ENCODE data around the gene APPBP2. TPM values are rescaled to one million over a fixed set of nuclear protein-coding genes. Genes with fewer than 3 reads are reported as not detected.

The APPBP2 gene
- polyA plus RNA-seq, 1 donor (not counting 4 experiments of a cell fraction or from before 2014, with no cell fraction given): 21.1 TPM

DNA sequence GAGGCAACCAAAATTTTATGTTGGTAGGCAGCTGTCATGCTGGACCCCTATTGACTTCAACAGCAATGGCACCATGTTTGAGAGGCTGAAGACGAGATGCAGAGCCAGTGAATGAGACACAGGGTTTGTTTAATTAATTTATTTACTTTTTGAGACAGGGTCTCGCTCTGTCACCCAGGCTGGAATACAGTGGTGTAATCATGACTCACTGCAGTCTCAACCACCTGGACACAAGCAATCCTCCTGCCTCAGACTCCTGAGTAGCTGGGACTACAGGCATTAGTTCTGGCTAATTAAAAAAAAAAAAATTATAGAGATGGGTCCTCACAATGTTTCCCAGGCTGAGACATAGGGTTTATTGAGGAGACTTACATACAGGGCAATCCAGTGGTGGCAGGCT, 37.7 kb upstream of the APPBP2 start:
- TF ChIP-seq, protein P1, sequence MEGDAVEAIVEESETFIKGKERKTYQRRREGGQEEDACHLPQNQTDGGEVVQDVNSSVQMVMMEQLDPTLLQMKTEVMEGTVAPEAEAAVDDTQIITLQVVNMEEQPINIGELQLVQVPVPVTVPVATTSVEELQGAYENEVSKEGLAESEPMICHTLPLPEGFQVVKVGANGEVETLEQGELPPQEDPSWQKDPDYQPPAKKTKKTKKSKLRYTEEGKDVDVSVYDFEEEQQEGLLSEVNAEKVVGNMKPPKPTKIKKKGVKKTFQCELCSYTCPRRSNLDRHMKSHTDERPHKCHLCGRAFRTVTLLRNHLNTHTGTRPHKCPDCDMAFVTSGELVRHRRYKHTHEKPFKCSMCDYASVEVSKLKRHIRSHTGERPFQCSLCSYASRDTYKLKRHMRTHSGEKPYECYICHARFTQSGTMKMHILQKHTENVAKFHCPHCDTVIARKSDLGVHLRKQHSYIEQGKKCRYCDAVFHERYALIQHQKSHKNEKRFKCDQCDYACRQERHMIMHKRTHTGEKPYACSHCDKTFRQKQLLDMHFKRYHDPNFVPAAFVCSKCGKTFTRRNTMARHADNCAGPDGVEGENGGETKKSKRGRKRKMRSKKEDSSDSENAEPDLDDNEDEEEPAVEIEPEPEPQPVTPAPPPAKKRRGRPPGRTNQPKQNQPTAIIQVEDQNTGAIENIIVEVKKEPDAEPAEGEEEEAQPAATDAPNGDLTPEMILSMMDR (optimal IDR thresholded peaks at IDR 0.05 in 1 of 3, IDR thresholded peaks at IDR 0.05 in 1 of 3, conservative IDR thresholded peaks at IDR 0.05 in 1 of 3; ENCODE audit: extremely low read depth in 1 of 3, insufficient read depth in 2 of 3, low read length in 3 of 3): no peak
- TF ChIP-seq EZH2 (IDR thresholded peaks at IDR 0.05; ENCODE audit: low read length): no peak
- Histone ChIP-seq H4K20me1 (ENCODE audit: control insufficient read depth, extremely low read depth, insufficient read depth, low read length) (no peaks in the 10 kb centered on the region), H3K4me2 (ENCODE audit: control insufficient read depth, extremely low read depth, insufficient read depth, low read depth, low read length) (no peak overlapping the region), H3K9ac (ENCODE audit: control insufficient read depth, extremely low read depth, insufficient read depth, low read length) (no peak overlapping the region), H3K27ac (ENCODE audit: control insufficient read depth, insufficient read depth, low read length) (no peak overlapping the region), H3K36me3 (ENCODE audit: control insufficient read depth in 2 of 2, extremely low read depth in 1 of 2, insufficient read depth in 2 of 2, low read length in 2 of 2) (no peaks in the 10 kb centered on the region), H3K27me3 (ENCODE audit: control insufficient read depth, extremely low read depth, insufficient read depth, low read length) (no peaks in the 10 kb centered on the region), H2AFZ (ENCODE audit: control insufficient read depth, low read length) (no peak overlapping the region), H3K9me3 (ENCODE audit: control insufficient read depth, low read depth, low read length) (no peaks in the 10 kb centered on the region), H3K79me2 (ENCODE audit: control insufficient read depth, insufficient read depth, low read length) (no peaks in the 10 kb centered on the region), H3K4me3 (ENCODE audit: control insufficient read depth in 2 of 3, extremely low read depth in 1 of 3, insufficient read depth in 2 of 3, low read depth in 1 of 3, low read length in 3 of 3) (no peak overlapping the region), H3K9me1 (ENCODE audit: control insufficient read depth, extremely low read depth, insufficient read depth, low read length) (no peaks in the 10 kb centered on the region), H3K4me1 (ENCODE audit: control insufficient read depth, extremely low read depth, insufficient read depth, low read length) (no peaks in the 10 kb centered on the region)
- DNase-seq (ENCODE audit: low read depth, low spot score): no peak
- FAIRE-seq: no peak
- dilution Hi-C loops (cut with MboI; ENCODE audit: extremely low pct_ligation_motif_present, low sequenced_read_pairs): no loop called here

DNA sequence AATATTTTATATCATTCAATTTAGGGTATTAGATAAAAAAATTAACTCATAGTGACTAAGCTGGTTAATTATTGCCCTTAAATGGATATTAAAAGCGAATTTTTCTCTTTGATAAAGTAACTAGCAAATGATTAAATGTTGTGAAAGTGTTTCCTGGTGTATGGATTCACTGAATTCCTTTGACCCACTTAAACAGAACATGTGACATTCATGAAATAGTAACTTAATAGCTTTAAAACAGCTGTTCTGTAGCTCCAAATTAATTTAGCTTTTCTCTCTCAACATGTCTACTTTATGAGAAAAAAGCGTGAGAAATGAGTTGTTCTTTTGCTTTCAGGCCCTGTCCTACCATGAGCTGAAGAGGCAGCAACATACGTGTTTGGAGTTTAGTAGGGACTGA, 36.4 kb upstream of the APPBP2 start:
- no peaks in the 10 kb centered on the region for H3K4me1 ChIP-seq (ENCODE audit: control insufficient read depth, extremely low read depth, insufficient read depth, low read length)
- no peak overlapping the region for H3K4me2 ChIP-seq (ENCODE audit: control insufficient read depth, extremely low read depth, insufficient read depth, low read depth, low read length)
- DNase-seq (ENCODE audit: low read depth, low spot score) (no peak), FAIRE-seq (no peak)
- no peaks in the 10 kb centered on the region for H3K36me3 ChIP-seq (ENCODE audit: control insufficient read depth in 2 of 2, extremely low read depth in 1 of 2, insufficient read depth in 2 of 2, low read length in 2 of 2)
- H3K79me2 ChIP-seq (ENCODE audit: control insufficient read depth, insufficient read depth, low read length): no peaks in the 10 kb centered on the region
- no peak for TF ChIP-seq EZH2 (IDR thresholded peaks at IDR 0.05; ENCODE audit: low read length)
- TF ChIP-seq, protein P1 (optimal IDR thresholded peaks at IDR 0.05 in 1 of 3, IDR thresholded peaks at IDR 0.05 in 1 of 3, conservative IDR thresholded peaks at IDR 0.05 in 1 of 3; ENCODE audit: extremely low read depth in 1 of 3, insufficient read depth in 2 of 3, low read length in 3 of 3): no peak
- no peak overlapping the region for H3K4me3 ChIP-seq (ENCODE audit: control insufficient read depth in 2 of 3, extremely low read depth in 1 of 3, insufficient read depth in 2 of 3, low read depth in 1 of 3, low read length in 3 of 3)
- no peak overlapping the region for H2AFZ ChIP-seq (ENCODE audit: control insufficient read depth, low read length)
- no peaks in the 10 kb centered on the region for H3K9me3 ChIP-seq (ENCODE audit: control insufficient read depth, low read depth, low read length)
- dilution Hi-C loops (cut with MboI; ENCODE audit: extremely low pct_ligation_motif_present, low sequenced_read_pairs): no loop called here
- no peaks in the 10 kb centered on the region for H3K27me3 ChIP-seq (ENCODE audit: control insufficient read depth, extremely low read depth, insufficient read depth, low read length)
- no peaks in the 10 kb centered on the region for H4K20me1 ChIP-seq (ENCODE audit: control insufficient read depth, extremely low read depth, insufficient read depth, low read length)
- H3K9ac ChIP-seq (ENCODE audit: control insufficient read depth, extremely low read depth, insufficient read depth, low read length): no peak overlapping the region
- H3K27ac ChIP-seq (ENCODE audit: control insufficient read depth, insufficient read depth, low read length): no peak overlapping the region
- H3K9me1 ChIP-seq (ENCODE audit: control insufficient read depth, extremely low read depth, insufficient read depth, low read length): no peaks in the 10 kb centered on the region

Measured in keratinocyte (primary cell).